Measurements from ENCODE around the gene TMEM179. TPM values are rescaled to one million over a fixed set of nuclear protein-coding genes. Genes with fewer than 3 reads are reported as not detected.
A peak's percentile ranks its signal among the peaks of the same experiment; 100 is the strongest.

Gene TMEM179
- total and polyA plus RNA-seq, 10 of the 15 experiments (the other 5 are each of a cell fraction or from before 2014, with no cell fraction given): not detected

- TF ChIP-seq, protein P1, sequence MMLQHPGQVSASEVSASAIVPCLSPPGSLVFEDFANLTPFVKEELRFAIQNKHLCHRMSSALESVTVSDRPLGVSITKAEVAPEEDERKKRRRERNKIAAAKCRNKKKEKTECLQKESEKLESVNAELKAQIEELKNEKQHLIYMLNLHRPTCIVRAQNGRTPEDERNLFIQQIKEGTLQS (IDR thresholded peaks at IDR 0.05; ENCODE audit: borderline replicate concordance, extremely low read depth, low read depth, low read length): no peak
- TF ChIP-seq CEBPB (IDR thresholded peaks at IDR 0.05; ENCODE audit: borderline replicate concordance in 1 of 2, low read depth in 2 of 2, low read length in 2 of 2) (no peak), FOXK2 (IDR thresholded peaks at IDR 0.05) (no peak), ZNF384 (IDR thresholded peaks at IDR 0.05; ENCODE audit: borderline replicate concordance, low read depth, low read length) (no peak)
Observed at GRCh38 chr14:104640681-104641080, 36.1 kb upstream of the TMEM179 start (continued).

- ATAC-seq (peak; percentile 99), FAIRE-seq (no peak), DNase-seq (ENCODE audit: low read depth, low spot score) (no peak)
- H3K27ac ChIP-seq (ENCODE audit: control insufficient read depth, insufficient read depth): no peak overlapping the region
- no peaks in the 10 kb centered on the region for H3K36me3 ChIP-seq (ENCODE audit: control insufficient read depth in 2 of 2, insufficient read depth in 2 of 2, low read length in 1 of 2)
- H3K4me1 ChIP-seq (ENCODE audit: control insufficient read depth, insufficient read depth, low read length): no peaks in the 10 kb centered on the region
- intact Hi-C loops (cut with micrococcal nuclease; ENCODE audit: unreplicated experiment): loop anchor here (1.0 to 5.0 kb wide), 3 partner anchors 503 to 562 kb away; no protein-coding TSS in a partner anchor
- in situ Hi-C loops (cut with MboI): no loop called here
- no peak overlapping the region for H3K4me2 ChIP-seq (ENCODE audit: control insufficient read depth, insufficient read depth)
- H3K27me3 ChIP-seq (replicated peaks in 1 of 2; ENCODE audit: control insufficient read depth in 2 of 2, insufficient read depth in 2 of 2, low read length in 1 of 2): no peaks in the 10 kb centered on the region
- ChIA-PET POLR2A (no interaction called here), RAD21 (ENCODE audit: unreplicated experiment) (no interaction called here), CTCF (interaction anchor here (0.6 to 2.7 kb wide), 5 partner anchors 10 to 562 kb away, joined by 3 to 7 read pairs (median 4); no protein-coding TSS in a partner anchor), SMC1A (ENCODE audit: uncharacterized antibody, unreplicated experiment) (no interaction called here)
- WGBS (ENCODE audit: insufficient coverage, insufficient replicate concordance, low lambda C conversion rate, missing lambda C conversion rate): 1% methylated on average over 24 of the region's 24 CpGs
- H3K79me2 ChIP-seq (ENCODE audit: control insufficient read depth, insufficient read depth, low read length): no peaks in the 10 kb centered on the region
- no peaks in the 10 kb centered on the region; the same call in 1 of the 3 replicates for H3K9me3 ChIP-seq (replicated peaks; ENCODE audit: control insufficient read depth, insufficient read depth, low read length)
- no peak overlapping the region for H2AFZ ChIP-seq (ENCODE audit: control insufficient read depth, low read depth, low read length)
- H3K4me3 ChIP-seq: no peak overlapping the region
- H4K20me1 ChIP-seq (ENCODE audit: control insufficient read depth, insufficient read depth): no peaks in the 10 kb centered on the region
- no peak overlapping the region for H3K9ac ChIP-seq (ENCODE audit: control insufficient read depth, insufficient read depth, low read length)
- no TSS peak for BruUV-seq (replicated peaks)
- TF ChIP-seq RAD21 (IDR thresholded peaks at IDR 0.05; ENCODE audit: insufficient read depth, low read depth, low read length): peak; percentile 91
- 0 out of 2 replicates have a peak, but pooled peaks have one; percentile 14 for TF ChIP-seq EED (IDR thresholded peaks at IDR 0.05; ENCODE audit: low read depth)
- TF ChIP-seq, protein P2, sequence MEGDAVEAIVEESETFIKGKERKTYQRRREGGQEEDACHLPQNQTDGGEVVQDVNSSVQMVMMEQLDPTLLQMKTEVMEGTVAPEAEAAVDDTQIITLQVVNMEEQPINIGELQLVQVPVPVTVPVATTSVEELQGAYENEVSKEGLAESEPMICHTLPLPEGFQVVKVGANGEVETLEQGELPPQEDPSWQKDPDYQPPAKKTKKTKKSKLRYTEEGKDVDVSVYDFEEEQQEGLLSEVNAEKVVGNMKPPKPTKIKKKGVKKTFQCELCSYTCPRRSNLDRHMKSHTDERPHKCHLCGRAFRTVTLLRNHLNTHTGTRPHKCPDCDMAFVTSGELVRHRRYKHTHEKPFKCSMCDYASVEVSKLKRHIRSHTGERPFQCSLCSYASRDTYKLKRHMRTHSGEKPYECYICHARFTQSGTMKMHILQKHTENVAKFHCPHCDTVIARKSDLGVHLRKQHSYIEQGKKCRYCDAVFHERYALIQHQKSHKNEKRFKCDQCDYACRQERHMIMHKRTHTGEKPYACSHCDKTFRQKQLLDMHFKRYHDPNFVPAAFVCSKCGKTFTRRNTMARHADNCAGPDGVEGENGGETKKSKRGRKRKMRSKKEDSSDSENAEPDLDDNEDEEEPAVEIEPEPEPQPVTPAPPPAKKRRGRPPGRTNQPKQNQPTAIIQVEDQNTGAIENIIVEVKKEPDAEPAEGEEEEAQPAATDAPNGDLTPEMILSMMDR (IDR thresholded peaks at IDR 0.05 in 2 of 3, conservative IDR thresholded peaks at IDR 0.05 in 1 of 3; ENCODE audit: control insufficient read depth in 2 of 3, extremely low read depth in 1 of 3, insufficient read depth in 1 of 3, low read depth in 3 of 3, low read length in 3 of 3): peak; percentile 92 to 94 (median 94)
- 0 out of 2 replicates have a peak, but pooled peaks have one; percentile 21 for TF ChIP-seq TCF3 (IDR thresholded peaks at IDR 0.05; ENCODE audit: borderline replicate concordance, insufficient read depth, low read depth, low read length)
- peak; percentile 78 for TF ChIP-seq SMC3 (IDR thresholded peaks at IDR 0.05; ENCODE audit: borderline replicate concordance, low read length)
- no peak for TF ChIP-seq SMAD5 (IDR thresholded peaks at IDR 0.05; ENCODE audit: low read depth)
- 0 out of 4 replicates have a peak, but pooled peaks have one; percentile 19 to 31 for TF ChIP-seq BHLHE40 (IDR thresholded peaks at IDR 0.05; ENCODE audit: borderline replicate concordance in 1 of 2, low read depth in 2 of 2, low read length in 1 of 2)
- TF ChIP-seq KLF5 (IDR thresholded peaks at IDR 0.05; ENCODE audit: partially characterized antibody): no peak
- TF ChIP-seq YY1 (IDR thresholded peaks at IDR 0.05; ENCODE audit: low read depth, low read length): 0 out of 2 replicates have a peak, but pooled peaks have one; percentile 24
- TF ChIP-seq E4F1 (IDR thresholded peaks at IDR 0.05; ENCODE audit: borderline replicate concordance, partially characterized antibody): no peak
Observed at GRCh38 chr14:104639885-104640548, 35.4 kb upstream of the TMEM179 start.
